Liver (tissue), 3 donors: ENCODE results near the gene PRPF19.

Experiments used
- CTCF ChIP-seq: fragments of 150-350 bp; IDR thresholded peaks from 2 replicates; pipeline ENCODE4 v1.5.1; 2017; ENCODE audit warnings: improper control_type of control experiment, low read depth, low read length; ENCODE audit not compliant: missing input control
- SP1 ChIP-seq: IDR thresholded peaks from 2 replicates; pipeline ENCODE4 v1.6.1; 2018; ENCODE audit warnings: antibody characterized with exemption, mild to moderate bottlenecking
- TAF1 ChIP-seq: conservative IDR thresholded peaks from 2 replicates; pipeline ENCODE4 v1.6.1; 2016; ENCODE audit warnings: antibody characterized with exemption, mild to moderate bottlenecking
- donor health status: healthy.
- donor health status: healthy.

- TF ChIP-seq CTCF (no peak), SP1 (peak; percentile 14), TAF1 (no peak)
These were observed 30.8 kb upstream of the PRPF19 start for GRCh38 chr11:60937144-60937527.
